NB4 (cell line): ENCODE results near the gene ACBD4.

ENCODE experiments used
- DNase-seq: peaks from one replicate; pipeline ENCODE4 v3.0.0; 2010; ENCODE audit warnings: low read depth
- H3K4me3 ChIP-seq: one replicate; pipeline ENCODE4 v1.5.1; 2011; ENCODE audit warnings: mild to moderate bottlenecking, low read depth, low read length, moderate library complexity
- CTCF ChIP-seq: IDR thresholded peaks from one replicate; pipeline ENCODE4 v1.5.1; 2012; ENCODE audit warnings: low read depth, low read length
- MAX ChIP-seq: IDR thresholded peaks from 2 replicates; pipeline ENCODE4 v1.6.1; 2011; ENCODE audit warnings: low read depth, low read length
- MYC ChIP-seq: IDR thresholded peaks from 2 replicates; pipeline ENCODE4 v1.6.1; 2011; ENCODE audit warnings: low read depth, low read length
- POLR2A ChIP-seq: IDR thresholded peaks from 2 replicates; pipeline ENCODE4 v1.6.1; 2011; ENCODE audit warnings: mild to moderate bottlenecking; ENCODE audit not compliant: insufficient read length; ENCODE audit errors: extremely low read depth

The ACBD4 gene

GRCh38 chr17:45106096-45106495 is 29.4 kb upstream of the ACBD4 start:
- DNase-seq, result no peak
- H3K4me3 ChIP-seq, result no peak overlapping the region
- no peak for TF ChIP-seq MYC
- no peak for TF ChIP-seq CTCF

GRCh38 chr17:45106582-45106981 is 28.9 kb upstream of the ACBD4 start:
- DNase-seq, result no peak
- no peak overlapping the region for H3K4me3 ChIP-seq
- TF ChIP-seq MYC, result no peak
- no peak for TF ChIP-seq MAX
- no peak for TF ChIP-seq CTCF
- no peak for TF ChIP-seq POLR2A

GRCh38 chr17:45107293-45108010 is 28.0 kb upstream of the ACBD4 start:
- no peak for DNase-seq
- no peak overlapping the region for H3K4me3 ChIP-seq
- TF ChIP-seq MAX, result no peak
- no peak for TF ChIP-seq CTCF
- TF ChIP-seq MYC, result no peak
- TF ChIP-seq POLR2A, result no peak

- no peak for DNase-seq
- TF ChIP-seq MYC, result no peak
- TF ChIP-seq POLR2A, result no peak
- TF ChIP-seq CTCF, result no peak
- TF ChIP-seq MAX, result no peak
- H3K4me3 ChIP-seq, result no peak overlapping the region
Measured at GRCh38 chr17:45108051-45108450, 27.4 kb upstream of the ACBD4 start.

GRCh38 chr17:45108595-45109521 is 26.6 kb upstream of the ACBD4 start:
- no peak for TF ChIP-seq POLR2A
- TF ChIP-seq MAX, result no peak
- no peak for TF ChIP-seq MYC
- no peak for TF ChIP-seq CTCF
- no peak overlapping the region for H3K4me3 ChIP-seq
- no peak for DNase-seq
